Esophagus muscularis mucosa (tissue), 4 donors: ENCODE measurements around the gene CYSTM1. TPM values are rescaled to one million over a fixed set of nuclear protein-coding genes. Genes with fewer than 3 reads are reported as not detected.

ENCODE experiments used
- DNase-seq: peaks from one replicate; pipeline ENCODE4 v3.0.0-alpha.2; 2017; ENCODE audit errors: extremely low spot score
- H3K27ac ChIP-seq, 4 donors: fragments of 200-600 bp; sonication (generic); replicated peaks in 1 of 4; 1 replicate in 3 of 4; 2 replicates in 1 of 4; pipeline ENCODE4 v1.5.1; 2016 to 2019; ENCODE audit warnings: mild to moderate bottlenecking in 1 of 4
- H3K27me3 ChIP-seq, 4 donors: fragments of 200-600 bp; sonication (generic); one replicate each; pipeline versions ENCODE4 v1.5.1 to v1.6.0; 2016 to 2019
- H3K36me3 ChIP-seq, 4 donors: fragments of 200-600 bp; sonication (generic); one replicate each; pipeline ENCODE4 v1.5.1; 2016 to 2019
- H3K4me1 ChIP-seq, 4 donors: fragments of 200-600 bp; sonication (generic); one replicate each; pipeline ENCODE4 v1.5.1; 2016 to 2019
- H3K4me3 ChIP-seq, 4 donors: fragments of 200-600 bp; sonication (generic); 1 replicate in 2 of 4; 2 replicates in 2 of 4; pipeline ENCODE4 v1.5.1; 2016 to 2019; ENCODE audit warnings: mild to moderate bottlenecking in 4 of 4, moderate library complexity in 1 of 4
- H3K9me3 ChIP-seq, 4 donors: fragments of 200-600 bp; sonication (generic); 1 replicate in 3 of 4; 2 replicates in 1 of 4; pipeline ENCODE4 v1.5.1; 2016 to 2019
- EP300 ChIP-seq: sonication (generic); formaldehyde crosslinking; IDR thresholded peaks from one replicate; pipeline ENCODE4 v1.6.1; 2017; ENCODE audit warnings: antibody characterized with exemption
- POLR2A ChIP-seq: fragments of 450-650 bp; IDR thresholded peaks from one replicate; pipeline ENCODE4 v1.6.1; 2017; ENCODE audit warnings: antibody characterized with exemption, moderate library complexity, mild to moderate bottlenecking, low read depth
- POLR2AphosphoS5 ChIP-seq, 2 donors: sonication (generic); formaldehyde crosslinking; IDR thresholded peaks; one replicate each; pipeline ENCODE4 v1.6.1; 2017; ENCODE audit warnings: antibody characterized with exemption in 2 of 2
- WGBS: methylation state at CpG from one replicate; pipeline ENCODE4 v1.1.5; 2018; 5-methylcytosine and 5-hydroxymethylcytosine counted together
- intact Hi-C: fragments of 100-400 bp; cut with DNase I; formaldehyde crosslinking; loops from one replicate; pipeline ENCODE4 v1.15.1; 2023
- total RNA-seq, 4 donors: library from RNA; depleted of rRNA; stranded (reverse); fragments of >200 nt; gene quantifications; one replicate each; pipeline versions ENCODE4 v1.1.0 to v1.2.1, GENCODE V29; 2016
- TF ChIP-seq, protein P1 (sequence below), 3 experiments: fragments of 200-600 bp in 2 of 3; fragments of 450-650 bp in 1 of 3; sonication (generic) in 2 of 3; IDR thresholded peaks; one replicate each; pipeline ENCODE4 v1.5.1; 2017 to 2019; ENCODE audit warnings: antibody characterized with exemption in 3 of 3, mild to moderate bottlenecking in 2 of 3, moderate library complexity in 1 of 3

The CYSTM1 gene
- total RNA-seq, 4 donors from 2014 or later = 54.0 to 81.0 (median 67.8) TPM

DNA sequence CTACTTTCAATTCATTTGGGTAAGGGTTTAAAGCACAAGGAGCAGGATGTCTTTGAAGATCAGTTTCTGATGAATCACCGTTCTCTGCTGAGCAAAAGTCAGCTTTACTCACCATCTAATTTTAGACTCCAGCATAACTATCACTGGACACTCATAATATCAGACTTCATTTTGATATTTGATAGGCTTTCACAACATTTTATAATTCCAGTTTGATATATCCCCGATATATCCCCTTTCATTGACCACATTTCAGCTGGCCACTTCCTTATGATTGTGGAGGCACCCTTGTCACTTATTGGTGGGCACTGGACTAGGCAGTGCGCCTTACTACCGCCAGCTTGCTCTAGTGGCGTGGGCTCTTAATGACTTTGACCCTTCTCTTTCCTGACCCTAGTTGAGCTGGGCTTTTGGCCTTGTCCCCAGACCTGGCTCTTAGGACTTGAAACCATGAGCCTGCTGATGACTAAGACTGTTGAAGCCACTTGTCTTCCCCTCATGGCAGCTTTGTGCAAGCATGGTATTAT is 46.8 kb downstream of the CYSTM1 start:
- peaks cover 51 to 64% (median 57%) of the 10 kb centered on the region in 4 donors for H3K4me1 ChIP-seq
- intact Hi-C loops = no loop called here
- H3K36me3 ChIP-seq = no peaks in the 10 kb centered on the region
- peak overlapping the region; percentile 31 to 63 (median 57) for H3K27ac ChIP-seq
- no peak overlapping the region for H3K4me3 ChIP-seq
- TF ChIP-seq POLR2AphosphoS5 (IDR thresholded peaks at IDR 0.05) = no peak
- TF ChIP-seq POLR2A = no peak
- TF ChIP-seq EP300 = no peak
- 77% methylated on average over 5 of the region's 5 CpGs for WGBS
- no peaks in the 10 kb centered on the region for H3K27me3 ChIP-seq
- H3K9me3 ChIP-seq = no peaks in the 10 kb centered on the region
- no peak for DNase-seq

DNA sequence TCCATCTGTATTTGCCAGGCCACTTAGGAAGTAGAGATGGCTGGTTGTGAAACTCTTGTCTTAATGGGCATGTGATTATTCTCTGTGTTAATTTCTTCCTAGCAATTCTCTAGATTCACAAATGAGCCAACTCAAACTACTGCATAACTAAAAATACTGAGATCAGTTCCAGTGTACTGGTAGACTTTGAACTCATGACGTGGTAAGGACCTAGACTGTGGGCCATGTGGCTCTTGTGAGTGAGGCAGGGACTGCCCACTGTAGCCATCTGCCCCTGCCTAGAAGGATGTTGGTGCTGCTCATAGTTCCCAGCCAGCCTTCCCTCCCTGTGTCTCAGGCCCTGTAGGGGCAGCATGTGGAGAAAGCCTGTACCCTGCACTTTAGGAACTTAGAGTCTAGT is 47.4 kb downstream of the CYSTM1 start:
- no peak for DNase-seq
- intact Hi-C loops = no loop called here
- no peak for TF ChIP-seq POLR2AphosphoS5 (IDR thresholded peaks at IDR 0.05)
- no peak for TF ChIP-seq EP300
- TF ChIP-seq POLR2A = no peak
- TF ChIP-seq, protein P1, sequence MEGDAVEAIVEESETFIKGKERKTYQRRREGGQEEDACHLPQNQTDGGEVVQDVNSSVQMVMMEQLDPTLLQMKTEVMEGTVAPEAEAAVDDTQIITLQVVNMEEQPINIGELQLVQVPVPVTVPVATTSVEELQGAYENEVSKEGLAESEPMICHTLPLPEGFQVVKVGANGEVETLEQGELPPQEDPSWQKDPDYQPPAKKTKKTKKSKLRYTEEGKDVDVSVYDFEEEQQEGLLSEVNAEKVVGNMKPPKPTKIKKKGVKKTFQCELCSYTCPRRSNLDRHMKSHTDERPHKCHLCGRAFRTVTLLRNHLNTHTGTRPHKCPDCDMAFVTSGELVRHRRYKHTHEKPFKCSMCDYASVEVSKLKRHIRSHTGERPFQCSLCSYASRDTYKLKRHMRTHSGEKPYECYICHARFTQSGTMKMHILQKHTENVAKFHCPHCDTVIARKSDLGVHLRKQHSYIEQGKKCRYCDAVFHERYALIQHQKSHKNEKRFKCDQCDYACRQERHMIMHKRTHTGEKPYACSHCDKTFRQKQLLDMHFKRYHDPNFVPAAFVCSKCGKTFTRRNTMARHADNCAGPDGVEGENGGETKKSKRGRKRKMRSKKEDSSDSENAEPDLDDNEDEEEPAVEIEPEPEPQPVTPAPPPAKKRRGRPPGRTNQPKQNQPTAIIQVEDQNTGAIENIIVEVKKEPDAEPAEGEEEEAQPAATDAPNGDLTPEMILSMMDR (IDR thresholded peaks at IDR 0.05) = no peak
- Histone ChIP-seq H3K4me3 (no peak overlapping the region), H3K9me3 (no peaks in the 10 kb centered on the region), H3K27ac (peak overlapping the region in 2 of 4 donors; percentile 57 to 63), H3K4me1 (peaks cover 51 to 65% (median 57%) of the 10 kb centered on the region in 4 donors), H3K27me3 (no peaks in the 10 kb centered on the region), H3K36me3 (no peaks in the 10 kb centered on the region)
- 89% methylated on average over 1 of the region's 1 CpG for WGBS

GRCh38 chr5:140223567-140223966 is 48.6 kb downstream of the CYSTM1 start:
- Histone ChIP-seq H3K9me3 (no peaks in the 10 kb centered on the region), H3K4me1 (peaks cover 48 to 67% (median 56%) of the 10 kb centered on the region in 4 donors), H3K27ac (no peak overlapping the region), H3K27me3 (no peaks in the 10 kb centered on the region), H3K36me3 (no peaks in the 10 kb centered on the region), H3K4me3 (no peak overlapping the region)
- intact Hi-C loops = no loop called here
- no peak for DNase-seq
- TF ChIP-seq POLR2AphosphoS5 (IDR thresholded peaks at IDR 0.05) = no peak
- TF ChIP-seq EP300 = no peak
- TF ChIP-seq POLR2A = no peak
- TF ChIP-seq, protein P1 (IDR thresholded peaks at IDR 0.05) = no peak
- WGBS = 93% methylated on average over 3 of the region's 3 CpGs

DNA sequence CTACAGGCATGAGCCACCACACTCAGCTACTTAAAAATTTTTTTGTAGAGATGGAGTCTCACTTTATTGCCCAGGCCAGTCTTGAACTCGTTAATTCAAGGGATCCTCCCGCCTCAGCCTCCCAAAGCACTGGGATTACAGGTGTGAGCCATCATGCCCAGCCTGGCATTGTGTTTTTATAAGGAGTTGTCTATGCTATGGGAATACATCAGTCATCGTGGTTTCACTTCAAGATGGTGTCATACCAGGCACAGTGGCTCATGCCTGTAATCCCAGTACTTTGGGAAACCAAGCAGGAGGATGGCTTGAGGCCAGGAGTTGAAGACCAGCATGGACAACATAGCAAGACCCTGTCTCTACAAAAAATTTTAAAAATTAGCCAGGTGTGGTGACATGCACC is 49.7 kb downstream of the CYSTM1 start:
- 100% methylated on average over 3 of the region's 3 CpGs for WGBS
- no peaks in the 10 kb centered on the region for H3K27me3 ChIP-seq
- no peak overlapping the region for H3K4me3 ChIP-seq
- no peak overlapping the region for H3K27ac ChIP-seq
- no peaks in the 10 kb centered on the region for H3K9me3 ChIP-seq
- TF ChIP-seq POLR2AphosphoS5 (IDR thresholded peaks at IDR 0.05) (no peak), EP300 (no peak), POLR2A (no peak)
- TF ChIP-seq, protein P1 (IDR thresholded peaks at IDR 0.05) = no peak
- no peak for DNase-seq
- intact Hi-C loops = loop anchor here (5.0 kb wide), 1 partner anchor 32 kb away; no protein-coding TSS in a partner anchor
- peaks cover 37 to 56% (median 45%) of the 10 kb centered on the region in 4 donors for H3K4me1 ChIP-seq
- no peaks in the 10 kb centered on the region for H3K36me3 ChIP-seq

GRCh38 chr5:140225396-140225795 is 50.4 kb downstream of the CYSTM1 start:
- TF ChIP-seq EP300 (no peak), POLR2A (no peak)
- Histone ChIP-seq H3K4me3 (no peak overlapping the region), H3K9me3 (no peaks in the 10 kb centered on the region), H3K36me3 (no peaks in the 10 kb centered on the region), H3K27me3 (no peaks in the 10 kb centered on the region), H3K4me1 (peaks cover 30 to 50% (median 38%) of the 10 kb centered on the region in 4 donors), H3K27ac (no peak overlapping the region)
- intact Hi-C loops = loop anchor here (5.0 kb wide), 1 partner anchor 33 kb away; no protein-coding TSS in a partner anchor
- WGBS = 85% methylated on average over 2 of the region's 3 CpGs
- DNase-seq = no peak
